ENCODE results near the gene PCYOX1L.

The PCYOX1L gene

DNA sequence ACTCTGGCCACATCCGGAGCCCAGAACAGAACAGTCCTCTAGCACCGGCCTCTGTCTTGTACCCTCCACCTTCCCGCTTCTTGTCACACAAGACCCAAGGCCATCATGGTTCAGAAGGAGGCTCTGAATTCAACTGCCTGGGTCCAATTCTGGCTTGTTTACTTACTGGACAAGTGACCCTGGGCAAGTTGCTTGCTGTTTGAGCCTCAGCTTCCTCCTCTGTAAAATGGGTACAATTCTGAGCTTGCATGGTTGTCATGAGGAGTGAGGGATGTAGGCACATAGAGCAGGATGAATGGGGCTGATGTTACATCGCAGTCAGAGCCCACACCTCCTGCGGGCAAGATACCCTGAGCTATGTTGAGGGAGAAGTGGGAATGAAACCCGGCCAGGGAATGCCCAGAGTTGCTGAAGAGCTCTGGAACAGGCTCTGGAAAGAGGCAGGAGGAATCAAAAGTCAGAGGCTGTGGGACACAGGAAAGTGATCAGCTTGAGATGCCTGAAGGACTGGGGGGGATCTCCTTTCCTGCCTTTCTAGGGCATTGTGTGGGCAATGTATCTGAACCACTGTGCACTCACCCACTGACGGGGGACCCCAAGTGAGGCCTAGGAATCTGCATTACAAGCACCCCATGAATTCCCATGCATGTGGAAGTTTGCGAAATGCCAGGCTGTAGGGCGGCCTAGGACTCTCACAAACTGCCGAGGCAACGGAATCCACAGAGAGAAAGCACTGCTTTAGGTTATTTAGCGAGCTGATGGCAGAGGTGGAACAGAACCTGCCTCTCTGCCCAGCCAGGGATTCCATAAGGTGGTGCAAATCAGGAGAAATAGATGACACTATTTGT, 50.6 kb downstream of the PCYOX1L start:
- no peak for DNase-seq

DNA sequence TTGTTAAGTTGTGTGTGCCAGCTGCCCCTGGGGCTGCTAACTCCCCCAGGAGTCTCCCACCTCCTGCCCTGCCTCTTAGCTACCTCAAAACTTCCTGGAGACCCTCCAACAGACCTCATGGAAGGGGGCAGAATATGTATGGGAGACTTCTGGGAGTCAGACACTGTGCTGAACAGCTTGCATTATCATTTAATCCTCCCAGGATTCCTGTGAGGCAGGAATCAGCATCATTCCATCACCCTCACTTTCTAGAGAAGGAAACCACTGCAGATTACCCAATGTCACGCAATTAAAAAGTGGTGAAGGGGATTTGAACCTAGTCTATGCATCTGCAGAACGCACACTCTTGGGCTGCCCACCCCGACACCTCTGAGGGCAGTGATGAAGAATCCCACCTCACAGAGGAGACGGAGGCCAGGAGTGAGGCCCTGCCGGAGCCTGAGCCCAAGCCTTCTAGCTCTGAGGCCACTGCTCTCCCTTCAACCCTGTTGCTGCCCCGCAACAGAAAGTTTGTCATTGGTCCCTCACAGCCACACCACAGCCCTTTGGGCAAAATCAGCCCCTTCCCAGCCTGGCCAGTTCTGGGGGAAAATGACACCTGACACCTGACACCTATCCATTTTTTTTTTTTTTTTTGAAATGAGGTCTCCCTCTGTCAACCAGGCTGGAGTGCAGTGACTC, 51.6 kb downstream of the PCYOX1L start:
- DNase-seq = no peak

DNA sequence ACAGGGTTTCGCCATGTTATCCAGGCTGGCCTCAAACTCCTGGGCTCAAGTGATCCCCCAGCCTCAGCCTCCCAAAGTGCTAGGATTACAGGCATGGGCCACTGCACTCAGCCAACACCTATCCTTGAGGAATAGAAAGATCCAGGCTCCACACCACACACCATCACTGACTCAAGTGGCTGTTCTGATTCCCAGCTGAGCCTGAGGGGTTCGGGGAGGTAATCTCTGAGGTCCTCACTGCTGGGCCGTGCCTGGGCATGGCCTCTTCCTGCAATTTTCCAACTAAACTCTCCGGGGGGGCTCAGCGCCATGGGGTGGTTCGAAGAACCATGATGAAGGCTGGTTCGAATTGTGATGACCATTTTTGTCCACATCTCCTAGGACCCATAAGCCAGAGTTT, 52.2 kb downstream of the PCYOX1L start:
- no peak for DNase-seq

GRCh38 chr5:149410721-149411432, 53.0 kb downstream of the PCYOX1L start:
- DNase-seq = no peak

- DNase-seq = no peak
Measured at GRCh38 chr5:149411738-149412519, 54.1 kb downstream of the PCYOX1L start.

GRCh38 chr5:149412783-149413476, 55.1 kb downstream of the PCYOX1L start:
- DNase-seq = no peak

GRCh38 chr5:149413477-149414210, 55.8 kb downstream of the PCYOX1L start:
- DNase-seq = no peak

- no peak for DNase-seq
Measured at GRCh38 chr5:149414405-149415065, 56.7 kb downstream of the PCYOX1L start.

- no peak for DNase-seq
Measured at GRCh38 chr5:149415066-149415967, 57.5 kb downstream of the PCYOX1L start.

- no peak for DNase-seq
Measured at GRCh38 chr5:149416987-149417710, 59.3 kb downstream of the PCYOX1L start.

DNA sequence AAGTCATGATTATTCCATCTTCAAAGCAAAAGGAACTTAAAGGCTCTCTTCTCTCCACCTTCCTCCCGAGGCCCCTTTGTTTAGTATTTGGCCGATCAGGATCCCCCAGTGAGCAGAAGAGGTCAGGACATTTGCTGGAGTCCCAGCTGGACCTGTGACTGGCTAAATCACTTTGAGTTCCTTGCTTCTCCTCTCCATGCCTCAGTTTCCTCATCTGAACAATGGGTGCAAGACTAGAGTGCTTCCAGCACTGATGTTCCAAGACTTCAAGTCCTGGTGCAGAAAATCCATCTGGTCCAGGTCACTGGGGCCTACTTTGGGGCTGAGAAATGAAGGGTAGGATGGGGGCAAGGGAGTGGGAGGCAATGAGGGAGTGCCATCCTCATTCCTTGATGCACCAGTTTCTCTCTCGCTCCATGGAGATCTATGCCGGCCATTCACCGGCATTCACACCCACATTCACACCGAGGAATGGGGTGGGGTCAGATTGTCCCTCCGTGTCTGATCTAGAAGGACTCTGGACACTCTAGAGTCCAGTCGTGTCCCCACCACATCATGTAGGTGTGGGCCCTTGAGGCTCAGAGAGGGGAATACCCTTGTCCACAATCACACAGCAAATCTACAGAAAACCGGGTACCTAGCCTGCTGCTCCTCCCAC, 60.0 kb downstream of the PCYOX1L start:
- no peak for DNase-seq

DNA sequence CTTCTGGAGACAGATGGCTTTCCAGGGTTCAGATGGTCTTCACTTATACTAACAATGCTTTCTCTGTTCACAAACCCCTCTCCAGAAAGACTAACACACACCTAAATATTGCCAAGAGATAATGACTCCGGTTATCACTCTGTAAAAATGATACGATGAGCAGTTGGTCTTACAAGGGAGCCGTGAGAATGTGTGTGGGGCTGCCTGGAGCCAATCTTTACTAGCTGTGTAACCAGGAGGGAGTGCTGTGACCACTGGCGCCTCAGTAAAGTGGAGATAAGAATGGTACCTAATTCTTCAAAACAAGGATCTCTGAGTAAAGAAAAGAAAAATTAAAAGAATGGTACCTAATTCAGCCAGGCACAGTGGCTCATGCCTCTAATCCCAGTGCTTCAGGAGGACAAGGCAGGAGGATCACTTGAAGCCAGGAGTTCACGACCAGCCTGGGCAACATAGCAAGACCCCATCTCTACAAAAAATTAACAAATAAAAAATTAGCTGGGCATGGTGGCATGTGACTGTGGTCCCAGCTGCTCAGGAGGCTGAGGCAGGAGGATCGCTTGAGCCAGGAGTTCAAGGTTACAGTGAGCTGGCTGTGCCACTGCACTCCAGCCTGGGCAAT, 61.2 kb downstream of the PCYOX1L start:
- no peak for DNase-seq

Data from NCI-H1417 (cell line).